Esophagus muscularis mucosa (tissue), 4 donors: Measurements from ENCODE around the gene GJD3.

Source experiments
- EP300 ChIP-seq: sonication (generic); formaldehyde crosslinking; IDR thresholded peaks from one replicate; pipeline ENCODE4 v1.6.1; 2017; ENCODE audit warnings: antibody characterized with exemption
- POLR2A ChIP-seq: fragments of 450-650 bp; IDR thresholded peaks from one replicate; pipeline ENCODE4 v1.6.1; 2017; ENCODE audit warnings: antibody characterized with exemption, moderate library complexity, mild to moderate bottlenecking, low read depth
- POLR2AphosphoS5 ChIP-seq, 2 donors: sonication (generic); formaldehyde crosslinking; IDR thresholded peaks; one replicate each; pipeline ENCODE4 v1.6.1; 2017; ENCODE audit warnings: antibody characterized with exemption in 2 of 2
- TF ChIP-seq, protein P1 (sequence below), 3 experiments: fragments of 200-600 bp in 2 of 3; fragments of 450-650 bp in 1 of 3; sonication (generic) in 2 of 3; IDR thresholded peaks; one replicate each; pipeline ENCODE4 v1.5.1; 2017 to 2019; ENCODE audit warnings: antibody characterized with exemption in 3 of 3, mild to moderate bottlenecking in 2 of 3, moderate library complexity in 1 of 3

- TF ChIP-seq, protein P1, sequence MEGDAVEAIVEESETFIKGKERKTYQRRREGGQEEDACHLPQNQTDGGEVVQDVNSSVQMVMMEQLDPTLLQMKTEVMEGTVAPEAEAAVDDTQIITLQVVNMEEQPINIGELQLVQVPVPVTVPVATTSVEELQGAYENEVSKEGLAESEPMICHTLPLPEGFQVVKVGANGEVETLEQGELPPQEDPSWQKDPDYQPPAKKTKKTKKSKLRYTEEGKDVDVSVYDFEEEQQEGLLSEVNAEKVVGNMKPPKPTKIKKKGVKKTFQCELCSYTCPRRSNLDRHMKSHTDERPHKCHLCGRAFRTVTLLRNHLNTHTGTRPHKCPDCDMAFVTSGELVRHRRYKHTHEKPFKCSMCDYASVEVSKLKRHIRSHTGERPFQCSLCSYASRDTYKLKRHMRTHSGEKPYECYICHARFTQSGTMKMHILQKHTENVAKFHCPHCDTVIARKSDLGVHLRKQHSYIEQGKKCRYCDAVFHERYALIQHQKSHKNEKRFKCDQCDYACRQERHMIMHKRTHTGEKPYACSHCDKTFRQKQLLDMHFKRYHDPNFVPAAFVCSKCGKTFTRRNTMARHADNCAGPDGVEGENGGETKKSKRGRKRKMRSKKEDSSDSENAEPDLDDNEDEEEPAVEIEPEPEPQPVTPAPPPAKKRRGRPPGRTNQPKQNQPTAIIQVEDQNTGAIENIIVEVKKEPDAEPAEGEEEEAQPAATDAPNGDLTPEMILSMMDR (IDR thresholded peaks at IDR 0.05) = no peak
- TF ChIP-seq POLR2AphosphoS5 (IDR thresholded peaks at IDR 0.05) = no peak
- TF ChIP-seq POLR2A = no peak
- no peak for TF ChIP-seq EP300
These were observed 10.4 kb upstream of the GJD3 start for GRCh38 chr17:40374821-40375498.
